Calu3 (cell line): ENCODE data around the gene ETS1. TPM values are rescaled to one million over a fixed set of nuclear protein-coding genes. Genes with fewer than 3 reads are reported as not detected.

ENCODE experiments used
- BruUV-seq: library from RNA; stranded (reverse); fragments of 400-500 nt; replicated peaks from 2 replicates; lab custom pipeline; 2021; lab: Mats Ljungman, UMichigan
- CTCF ChIA-PET: fragments of 300-600 bp; sonication (Branson Sonifier 250); formaldehyde crosslinking; loops from one replicate; lab custom pipeline; 2022; ENCODE audit warnings: antibody characterized with exemption; lab: Charles Lee
- DNase-seq: peaks from one replicate; pipeline ENCODE4 v3.0.0; 2022
- H3K27ac Mint-ChIP-seq: one replicate; pipeline ENCODE4 v1.8.0; 2022; ENCODE audit warnings: mixed read lengths; ENCODE audit not compliant: unreplicated experiment
- H3K27me3 Mint-ChIP-seq: one replicate; pipeline ENCODE4 v1.8.0; 2022; ENCODE audit warnings: mixed read lengths; ENCODE audit not compliant: unreplicated experiment
- H3K36me3 Mint-ChIP-seq: one replicate; pipeline ENCODE4 v1.8.0; 2022; ENCODE audit warnings: mild to moderate bottlenecking, moderate library complexity, mixed read lengths; ENCODE audit not compliant: insufficient read depth, unreplicated experiment
- H3K4me1 Mint-ChIP-seq: one replicate; pipeline ENCODE4 v1.8.0; 2022; ENCODE audit warnings: mild to moderate bottlenecking, low read depth, mixed read lengths; ENCODE audit not compliant: unreplicated experiment
- H3K4me3 Mint-ChIP-seq: one replicate; pipeline ENCODE4 v1.8.0; 2022; ENCODE audit warnings: mild to moderate bottlenecking, low read depth, moderate library complexity, mixed read lengths; ENCODE audit not compliant: unreplicated experiment
- H3K9me3 Mint-ChIP-seq: one replicate; pipeline ENCODE4 v1.8.0; 2022; ENCODE audit warnings: low read depth, mixed read lengths; ENCODE audit not compliant: unreplicated experiment
- CTCF ChIP-seq: fragments of 200-600 bp; IDR thresholded peaks from one replicate; pipeline ENCODE4 v1.8.0; 2022; ENCODE audit warnings: antibody characterized with exemption; ENCODE audit not compliant: unreplicated experiment
- intact Hi-C: fragments of 100-400 bp; cut with micrococcal nuclease; formaldehyde crosslinking; loops from one replicate; pipeline ENCODE4 v1.10.0; 2022; ENCODE audit not compliant: unreplicated experiment
- total RNA-seq: library from RNA; stranded (reverse); gene quantifications from 2 replicates; pipeline ENCODE4 v1.2.3, GENCODE V29; 2022

ETS1 gene
- total RNA-seq, 1 experiment from 2014 or later, result 38.4 TPM

DNA sequence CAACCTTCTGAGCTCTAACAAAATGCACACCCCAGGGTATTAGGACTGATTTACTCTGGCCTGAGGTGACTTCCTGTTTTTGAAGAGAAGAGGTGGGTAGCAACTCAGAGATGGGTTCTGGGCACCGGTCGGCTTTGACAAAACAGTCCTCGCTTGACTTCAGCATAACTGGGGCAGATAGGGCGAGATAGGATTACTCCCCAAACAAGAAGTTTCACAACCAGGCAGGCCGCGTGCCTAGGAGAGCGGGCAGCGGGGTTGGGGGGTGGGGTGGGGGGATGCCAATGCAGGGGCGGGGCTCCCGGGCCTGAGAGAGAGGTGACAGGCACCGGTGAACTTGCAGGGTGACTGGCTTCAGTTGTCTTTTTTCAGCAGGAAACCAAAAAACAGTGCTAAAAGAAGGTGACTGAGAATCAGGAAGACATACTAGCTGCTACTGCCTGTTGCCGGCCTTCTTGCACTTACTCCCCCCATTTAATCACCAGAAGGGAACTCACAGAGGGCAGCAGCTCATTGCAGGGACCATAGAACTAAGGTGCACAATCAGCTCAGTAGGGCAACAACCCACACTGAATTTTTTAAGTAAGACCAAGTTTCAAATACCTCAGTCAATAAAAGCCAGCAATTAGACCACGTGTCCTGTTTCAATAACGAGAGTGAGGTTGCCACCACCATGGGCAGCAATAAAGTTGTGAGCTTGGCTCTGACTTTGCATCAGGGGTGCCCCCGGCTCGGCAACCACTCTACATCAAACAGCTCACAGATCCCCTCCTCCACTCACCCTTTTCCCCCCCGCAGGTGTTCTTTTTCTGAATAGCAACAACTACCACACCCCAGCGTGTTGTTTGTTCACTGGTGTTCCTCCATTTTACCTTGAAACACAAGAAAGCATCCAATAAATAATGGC is 37.2 kb upstream of the ETS1 start:
- no peak for TF ChIP-seq CTCF
- no TSS peak for BruUV-seq
- CTCF ChIA-PET, result no interaction called here
- no peaks in the 10 kb centered on the region for H3K9me3 Mint-ChIP-seq
- H3K36me3 Mint-ChIP-seq, result no peaks in the 10 kb centered on the region
- H3K4me3 Mint-ChIP-seq, result no peak overlapping the region
- intact Hi-C loops, result loop anchor here (10.0 kb wide), 1 partner anchor 100 kb away; no protein-coding TSS in a partner anchor
- H3K4me1 Mint-ChIP-seq, result no peaks in the 10 kb centered on the region
- H3K27me3 Mint-ChIP-seq, result peaks cover 7% of the 10 kb centered on the region
- H3K27ac Mint-ChIP-seq, result no peak overlapping the region
- DNase-seq, result no peak

DNA sequence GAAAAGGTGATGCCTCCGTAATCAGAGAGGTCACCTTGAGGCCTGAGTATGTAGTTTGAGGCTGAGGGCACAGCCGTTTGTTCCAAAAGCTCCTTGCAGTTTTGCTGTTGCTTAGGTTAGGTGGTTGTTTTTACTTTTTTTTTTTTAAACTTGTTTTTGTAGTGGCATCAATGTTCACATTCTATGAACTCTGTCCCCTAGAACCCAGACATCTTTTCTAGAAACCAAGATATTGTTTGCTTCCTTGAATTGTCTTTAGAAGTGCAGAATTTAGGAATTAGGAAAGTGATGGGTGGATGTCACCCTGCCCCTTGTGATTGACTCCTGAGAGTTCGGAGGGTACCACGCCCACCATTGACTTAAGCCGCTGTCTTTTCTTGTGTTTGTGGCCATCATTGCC is 35.7 kb upstream of the ETS1 start:
- H3K9me3 Mint-ChIP-seq, result no peaks in the 10 kb centered on the region
- CTCF ChIA-PET, result no interaction called here
- BruUV-seq, result no TSS peak
- DNase-seq, result no peak
- H3K4me1 Mint-ChIP-seq, result no peaks in the 10 kb centered on the region
- no peak for TF ChIP-seq CTCF
- no peak overlapping the region for H3K27ac Mint-ChIP-seq
- peaks cover 6% of the 10 kb centered on the region for H3K36me3 Mint-ChIP-seq
- intact Hi-C loops, result loop anchor here (10.0 kb wide), 1 partner anchor 98 kb away; no protein-coding TSS in a partner anchor
- no peak overlapping the region for H3K4me3 Mint-ChIP-seq
- peaks cover 21% of the 10 kb centered on the region for H3K27me3 Mint-ChIP-seq

DNA sequence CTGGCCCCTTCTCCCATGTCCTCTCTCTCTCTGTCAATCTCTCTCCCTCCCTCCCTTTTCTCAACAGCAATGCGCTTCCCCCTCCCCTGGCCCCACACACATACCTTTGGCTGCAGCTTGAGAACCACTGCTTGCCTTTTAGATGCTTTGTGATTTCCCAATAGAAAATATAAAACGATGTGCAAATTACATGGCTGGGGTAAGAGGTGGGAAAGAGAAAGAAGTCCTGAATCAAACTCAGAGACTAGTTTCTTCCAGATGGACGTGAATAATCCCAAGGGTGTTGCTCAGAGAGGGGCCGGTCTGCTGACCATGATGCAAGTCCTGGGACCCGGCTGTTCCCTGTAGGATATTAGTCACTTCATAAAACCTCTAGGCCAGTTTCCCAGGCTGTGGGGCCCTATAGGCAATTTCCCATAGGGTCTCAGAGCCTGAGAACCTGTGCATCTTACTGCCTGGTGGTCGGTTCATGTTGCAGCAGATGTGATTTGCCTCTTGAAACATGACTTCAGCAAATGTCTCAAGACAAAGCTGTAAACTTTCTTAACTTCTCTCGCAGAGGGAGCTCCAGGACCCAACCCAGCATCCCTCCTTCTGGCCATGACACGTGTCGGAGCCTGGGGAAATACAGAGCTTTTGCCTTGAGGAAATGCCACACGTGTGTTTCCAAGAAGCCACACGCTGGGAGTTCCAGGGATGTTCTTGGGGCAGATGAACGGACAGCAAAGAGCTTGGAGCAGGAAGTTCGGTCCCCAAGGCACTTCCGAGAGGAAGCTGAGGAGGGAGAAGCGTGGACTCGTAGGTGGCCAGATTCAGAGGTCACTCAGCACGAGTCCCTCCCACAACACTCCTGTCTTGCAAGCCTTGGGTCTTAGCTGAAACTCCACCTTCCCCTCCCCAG is 34.5 kb upstream of the ETS1 start:
- H3K9me3 Mint-ChIP-seq, result no peaks in the 10 kb centered on the region
- BruUV-seq, result no TSS peak
- H3K4me1 Mint-ChIP-seq, result no peaks in the 10 kb centered on the region
- H3K4me3 Mint-ChIP-seq, result no peak overlapping the region
- intact Hi-C loops, result loop anchor here (10.0 kb wide), 1 partner anchor 97 kb away; no protein-coding TSS in a partner anchor
- peaks cover 32% of the 10 kb centered on the region for H3K27me3 Mint-ChIP-seq
- CTCF ChIA-PET, result interaction anchor here (0.6 to 0.7 kb wide), 2 partner anchors 9 to 173 kb away, joined by 3 to 5 read pairs; no protein-coding TSS in a partner anchor
- no peak for DNase-seq
- no peak overlapping the region for H3K27ac Mint-ChIP-seq
- peaks cover 6% of the 10 kb centered on the region for H3K36me3 Mint-ChIP-seq
- no peak for TF ChIP-seq CTCF
